ENCODE results near the gene CKAP5.

DNA sequence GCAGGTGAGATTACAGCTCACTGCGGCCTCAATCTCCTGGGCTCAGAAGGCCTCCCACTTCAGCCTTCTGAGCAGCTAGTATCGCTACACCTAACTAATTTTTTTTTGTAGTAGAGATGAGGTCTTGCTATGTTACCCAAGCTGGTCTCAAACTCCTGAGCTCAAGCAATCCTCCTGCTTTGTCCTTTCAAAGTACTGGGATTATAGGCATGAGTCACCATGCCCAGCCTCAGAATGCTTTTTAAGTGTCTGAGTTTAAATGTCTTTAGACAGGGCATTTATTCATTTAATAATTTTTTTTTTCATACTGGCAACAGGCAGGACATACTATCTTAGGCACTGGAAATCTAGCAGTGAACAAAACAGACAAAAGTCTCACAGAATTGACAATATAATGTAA lies 44.6 kb upstream of the CKAP5 start:
- TF ChIP-seq CTCF (conservative IDR thresholded peaks at IDR 0.05; ENCODE audit: low read length) (no peak), EZH2phosphoT487 (IDR thresholded peaks at IDR 0.05; ENCODE audit: borderline replicate concordance, low read depth, low read length) (no peak)
